Stimulated activated CD8-positive, alpha-beta memory T cell treated with anti-CD3 and anti-CD28 coated beads, Interleukin-12 subunit alpha, Interleukin-12 subunit beta, amount 100 ng/mL, for 24 hours (primary cell): ENCODE results near the gene DOK6.
"Not testable (repeated sequence)": the region's sequence is repeated elsewhere in the genome, so short reads cannot be mapped to it uniquely, and the experiment has no call there.

Experiments used
- DNase-seq: peaks from one replicate; pipeline ENCODE4 v3.0.0-alpha.2; 2020; ENCODE audit errors: extremely low read depth

DOK6 gene

DNA sequence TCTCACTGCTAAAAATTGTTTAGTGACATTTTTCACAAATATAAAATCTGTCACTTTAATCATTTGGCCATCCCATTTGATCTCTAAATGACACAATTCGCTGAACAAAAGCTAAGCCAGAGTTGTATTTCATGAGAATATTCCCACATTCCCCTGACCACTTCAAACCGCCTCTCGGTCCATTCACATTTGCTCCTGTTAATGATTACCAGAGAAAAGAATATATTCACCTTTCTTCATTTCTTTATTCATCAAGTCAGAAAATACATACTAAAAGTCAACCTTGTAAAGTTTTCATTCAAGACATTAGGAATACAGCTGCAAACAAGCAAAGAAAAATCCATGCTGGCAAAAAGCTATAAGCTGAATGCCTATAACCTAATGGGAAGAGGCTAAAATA is 225.5 kb downstream of the DOK6 start:
- no peak for DNase-seq

DNA sequence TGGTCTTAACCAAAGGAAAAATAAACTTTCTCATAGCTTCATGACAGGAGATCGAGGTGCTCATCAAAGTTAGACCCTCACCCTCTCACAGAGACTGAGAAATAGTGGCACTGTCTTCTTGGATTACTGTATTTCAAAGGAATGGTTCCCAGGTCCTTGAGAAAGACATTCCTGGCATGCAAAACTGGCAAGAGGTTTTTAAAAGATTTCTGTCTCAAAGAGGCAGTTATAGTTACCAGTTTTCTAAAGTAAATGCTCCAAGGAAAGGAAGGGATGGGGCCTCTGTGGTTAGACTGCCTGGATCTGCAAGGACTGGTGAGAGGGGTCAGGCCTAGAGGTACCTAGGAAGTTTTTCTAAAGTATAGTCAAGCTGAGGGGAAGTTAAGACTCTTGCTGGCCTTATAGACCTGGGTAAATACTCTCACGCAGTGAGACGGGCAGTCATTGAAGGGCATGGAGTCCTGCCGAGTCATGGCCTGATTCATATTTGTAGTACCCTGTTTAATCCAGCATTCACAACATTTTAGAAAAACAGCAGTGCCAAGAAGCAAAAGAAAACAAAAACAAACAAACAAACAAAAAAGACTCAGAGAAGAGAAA is 226.1 kb downstream of the DOK6 start:
- DNase-seq: no peak

DNA sequence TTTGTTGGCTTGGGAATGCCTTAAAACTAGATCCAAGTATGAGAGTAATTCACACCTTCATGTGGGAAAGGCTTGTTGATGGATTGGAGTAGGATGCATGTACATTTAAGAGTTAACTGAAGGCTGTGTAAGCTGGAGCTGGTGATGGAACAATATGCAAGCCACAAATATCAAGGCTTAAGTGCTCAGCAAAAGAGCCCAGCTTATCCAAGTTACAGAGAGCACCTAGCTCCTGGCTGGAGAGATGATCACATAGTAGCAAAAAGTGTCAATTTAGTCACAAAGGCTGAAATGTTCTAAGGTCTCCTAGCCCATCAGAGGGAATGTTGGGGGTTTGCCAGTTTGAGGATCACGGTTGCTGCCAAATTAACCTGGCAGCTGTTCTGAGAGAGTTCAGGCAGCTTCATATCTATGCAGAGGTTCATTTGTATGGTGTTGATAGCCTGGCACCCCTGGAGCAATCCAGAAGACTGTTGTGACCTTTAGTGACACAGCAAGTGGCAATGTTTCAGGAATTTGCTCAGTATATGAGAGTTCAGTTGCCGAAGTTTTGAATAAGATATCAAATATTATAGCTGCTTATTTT is 228.2 kb downstream of the DOK6 start:
- no peak for DNase-seq

DNA sequence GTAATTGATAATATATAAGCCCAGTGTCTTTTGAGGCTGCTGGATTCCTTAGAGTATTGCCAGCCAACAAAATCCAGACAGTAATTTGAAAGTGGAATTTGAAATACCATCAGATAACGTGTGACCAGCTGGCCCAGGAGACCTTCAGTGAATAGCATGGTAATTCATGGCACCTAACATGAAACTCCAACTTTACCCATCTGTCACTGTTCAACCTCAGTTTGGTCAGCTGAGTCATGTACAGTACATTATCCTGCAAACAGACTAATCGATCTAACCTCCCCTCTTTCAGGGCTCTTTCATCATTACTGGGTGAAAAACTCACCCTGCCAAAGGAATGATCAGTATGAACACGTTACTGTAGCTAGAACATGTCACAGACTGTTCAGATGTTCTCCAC is 230.6 kb downstream of the DOK6 start:
- DNase-seq: no peak

DNA sequence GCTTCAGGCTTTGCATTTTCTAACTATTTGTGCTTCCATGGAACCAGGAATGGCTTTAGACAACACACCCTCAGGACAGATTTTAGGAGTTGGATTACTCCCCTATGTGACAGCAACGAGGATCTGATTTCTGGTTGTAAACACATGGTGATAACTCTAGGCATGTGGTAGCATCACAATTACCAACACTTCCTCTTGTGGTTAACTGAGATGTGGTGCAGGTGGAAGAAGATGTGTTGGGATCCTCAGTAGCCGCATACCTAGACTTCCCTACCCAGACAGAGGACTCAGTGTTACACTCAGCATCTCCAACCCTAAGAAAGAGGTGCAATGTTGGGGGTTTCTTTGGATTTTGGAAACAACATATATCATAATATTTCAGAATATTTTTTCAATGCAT is 234.8 kb downstream of the DOK6 start:
- no peak for DNase-seq

DNA sequence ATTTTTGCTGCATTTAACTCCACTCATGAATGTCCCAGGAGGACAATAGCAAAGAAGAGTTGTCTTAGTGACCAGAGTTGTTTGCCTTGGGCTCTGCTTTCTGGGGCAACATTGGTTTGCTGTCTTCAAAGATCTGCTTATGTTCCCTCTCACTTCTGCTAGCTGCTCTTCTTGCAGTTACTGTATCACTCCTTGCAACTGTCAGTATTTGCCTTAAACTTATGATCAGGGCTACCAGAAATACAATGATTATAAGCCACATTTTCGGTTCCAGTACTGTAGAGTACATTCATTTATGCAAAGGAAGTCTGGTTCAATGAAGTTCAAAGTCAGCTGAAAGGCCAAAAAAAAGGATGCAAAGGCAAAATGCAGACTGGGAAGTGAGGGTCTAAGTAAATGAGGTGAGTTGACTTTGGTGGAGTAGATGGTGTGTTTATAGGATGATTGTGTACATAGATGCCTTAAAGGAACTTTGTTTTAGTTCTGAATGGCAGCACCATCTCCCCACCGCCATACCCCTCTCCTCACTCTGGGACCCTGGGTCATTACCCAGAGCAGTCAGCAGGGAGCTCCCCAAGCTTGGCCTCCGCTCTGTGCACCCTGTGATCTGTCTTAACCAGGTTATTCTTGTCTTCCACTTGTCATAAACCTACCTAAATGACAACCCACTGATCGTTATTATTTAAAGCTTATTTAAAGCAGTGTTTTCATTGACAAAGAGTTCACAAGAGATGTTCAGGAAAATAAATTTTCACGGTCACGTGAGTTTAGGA is 236.0 kb downstream of the DOK6 start:
- no peak for DNase-seq

DNA sequence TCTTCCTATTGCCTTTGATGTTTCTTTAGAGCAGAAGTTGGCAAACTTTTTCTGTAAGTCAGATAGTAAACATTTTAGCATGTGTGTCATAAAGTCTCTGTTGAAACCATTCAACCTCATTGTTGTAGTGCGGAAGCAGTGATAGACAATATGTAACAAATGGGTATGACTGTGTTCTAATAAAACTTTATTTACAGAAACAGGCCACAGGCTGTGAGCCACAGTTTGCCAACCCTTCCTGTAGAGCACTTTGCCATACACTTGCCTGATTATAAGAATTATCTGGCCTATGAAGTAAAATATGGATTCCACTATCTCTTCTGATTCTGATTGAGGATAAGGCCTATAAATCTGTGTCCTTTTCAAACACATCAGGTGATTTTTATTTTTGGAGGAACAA is 237.4 kb downstream of the DOK6 start:
- no peak for DNase-seq

DNA sequence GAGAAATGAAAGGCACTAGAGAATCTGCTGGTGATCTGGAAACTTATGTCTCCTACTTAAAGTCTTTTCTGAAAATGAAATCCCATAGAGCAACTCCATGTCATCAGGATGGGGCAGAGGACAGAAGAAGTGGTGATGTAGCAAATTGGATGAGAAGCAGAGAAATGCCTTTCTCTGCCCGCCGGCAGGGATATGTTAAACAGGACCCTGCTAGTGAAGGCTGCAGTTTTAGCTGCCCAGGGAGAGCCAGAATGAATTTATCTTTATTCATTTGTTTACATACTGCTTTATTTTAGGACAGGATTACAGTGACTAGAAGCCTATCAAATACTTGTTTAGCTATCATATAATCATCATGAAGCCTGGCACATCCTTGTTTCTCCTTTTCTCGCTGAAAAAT is 247.0 kb downstream of the DOK6 start:
- DNase-seq: no peak

DNA sequence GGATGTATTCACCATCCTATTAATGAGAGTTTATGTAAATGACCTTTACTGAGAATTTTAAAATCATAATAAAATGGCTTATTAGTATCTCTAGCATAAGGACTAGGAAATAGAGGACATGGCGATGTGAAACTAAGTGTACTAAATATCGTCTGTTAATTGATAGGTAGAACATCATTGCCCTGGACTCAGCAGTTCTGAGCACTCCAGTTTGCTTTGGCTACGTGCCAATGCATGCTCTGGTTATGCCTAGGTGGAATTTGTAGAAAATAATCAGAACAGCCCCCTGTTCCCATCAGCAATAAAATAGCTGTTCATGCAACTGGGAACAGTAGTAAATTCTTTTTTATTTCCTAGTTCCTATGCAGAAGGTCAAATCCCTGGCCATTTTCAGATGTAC is 247.8 kb downstream of the DOK6 start:
- no peak for DNase-seq

DNA sequence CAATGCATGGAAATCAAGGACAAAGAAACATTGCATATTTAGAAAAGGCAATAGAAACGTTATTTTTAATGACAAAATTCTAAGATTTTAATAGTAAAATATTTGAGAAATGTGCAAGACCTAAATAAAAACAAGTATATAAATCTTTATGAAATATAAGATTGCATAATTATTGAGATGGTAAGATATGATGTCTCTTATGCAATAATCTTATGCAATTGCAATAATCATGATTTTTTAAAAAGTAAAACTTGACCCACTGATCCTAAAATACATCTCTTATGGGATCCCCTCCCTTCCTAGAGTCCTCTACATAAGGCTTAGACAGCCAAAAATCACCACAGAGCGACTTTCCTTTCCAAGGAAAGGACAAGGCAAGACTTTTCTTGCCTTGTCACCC is 249.0 kb downstream of the DOK6 start:
- DNase-seq: no peak

DNA sequence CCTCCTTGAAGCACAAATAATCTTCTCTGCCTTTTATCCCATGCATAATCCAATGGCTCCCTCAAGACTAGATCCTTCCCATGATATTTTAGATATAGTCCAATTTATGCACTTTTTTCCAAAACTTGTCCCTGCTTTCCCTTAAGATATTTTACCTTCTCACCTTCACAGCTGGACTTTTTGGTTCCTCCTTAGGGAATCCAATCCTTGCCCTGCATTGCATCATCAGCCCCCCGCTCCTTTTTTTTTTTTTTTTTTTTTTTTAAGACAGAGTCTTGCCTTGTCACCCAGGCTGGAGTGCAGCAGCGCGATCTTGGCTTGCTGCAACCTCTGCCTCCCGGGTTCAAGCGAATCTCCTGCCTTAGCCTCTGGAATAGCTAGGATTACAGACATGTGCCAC is 250.6 kb downstream of the DOK6 start:
- DNase-seq: no peak

DNA sequence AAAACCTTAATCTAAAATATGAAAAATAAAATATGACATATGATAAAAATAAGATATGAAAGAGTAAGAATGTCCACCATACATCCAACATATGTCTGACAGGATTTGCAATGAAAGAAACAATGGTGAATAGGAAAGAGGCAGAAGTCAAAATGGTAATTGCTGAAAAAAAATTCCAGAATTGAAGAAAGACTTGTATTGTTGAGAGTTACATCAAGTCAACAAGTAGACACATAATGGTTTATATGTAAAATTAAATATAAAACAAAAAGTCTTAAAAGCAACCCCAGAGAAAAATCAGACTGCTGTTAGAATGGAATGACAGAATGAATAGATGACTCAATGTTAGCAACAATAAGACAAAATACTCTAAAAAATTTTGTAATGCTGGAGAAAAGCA is 255.1 kb downstream of the DOK6 start:
- no peak for DNase-seq

DNA sequence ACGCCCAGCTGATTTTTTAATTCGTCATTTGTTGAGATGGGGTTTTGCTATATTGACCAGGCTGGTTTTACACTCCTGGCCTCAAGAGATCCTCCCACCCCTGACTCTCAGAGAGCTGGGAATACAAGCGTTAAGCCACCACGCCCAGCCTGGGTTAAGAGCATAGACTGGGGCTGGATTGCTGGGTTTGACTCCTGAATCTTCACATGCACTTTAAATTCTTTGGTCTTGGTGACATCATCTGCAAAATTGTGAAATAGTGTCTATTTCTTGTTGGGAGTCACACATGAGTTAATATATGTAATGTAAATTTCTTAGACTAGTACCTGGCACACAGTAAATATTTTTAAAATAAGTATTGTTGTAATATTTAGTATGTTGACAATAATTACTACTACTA is 257.4 kb downstream of the DOK6 start:
- no peak for DNase-seq

DNA sequence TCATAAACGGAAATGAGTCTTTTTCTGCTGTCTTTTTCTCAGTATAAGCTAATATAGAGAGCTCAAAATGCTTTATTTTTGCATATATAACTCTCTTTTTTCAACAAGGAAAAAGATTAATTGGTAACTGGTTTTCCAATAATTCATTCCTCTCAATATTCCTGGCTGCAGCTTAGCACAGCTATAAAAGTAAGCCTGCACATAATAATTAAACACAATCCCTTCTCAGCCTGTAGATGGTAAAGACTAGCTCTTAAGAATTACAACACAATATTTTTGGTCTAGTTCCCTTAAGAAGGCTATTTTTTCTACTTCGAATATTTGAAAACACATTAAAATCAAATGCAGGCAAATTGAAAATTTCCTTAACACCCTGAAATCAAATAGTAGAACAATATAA is 258.0 kb downstream of the DOK6 start:
- DNase-seq: no peak

DNA sequence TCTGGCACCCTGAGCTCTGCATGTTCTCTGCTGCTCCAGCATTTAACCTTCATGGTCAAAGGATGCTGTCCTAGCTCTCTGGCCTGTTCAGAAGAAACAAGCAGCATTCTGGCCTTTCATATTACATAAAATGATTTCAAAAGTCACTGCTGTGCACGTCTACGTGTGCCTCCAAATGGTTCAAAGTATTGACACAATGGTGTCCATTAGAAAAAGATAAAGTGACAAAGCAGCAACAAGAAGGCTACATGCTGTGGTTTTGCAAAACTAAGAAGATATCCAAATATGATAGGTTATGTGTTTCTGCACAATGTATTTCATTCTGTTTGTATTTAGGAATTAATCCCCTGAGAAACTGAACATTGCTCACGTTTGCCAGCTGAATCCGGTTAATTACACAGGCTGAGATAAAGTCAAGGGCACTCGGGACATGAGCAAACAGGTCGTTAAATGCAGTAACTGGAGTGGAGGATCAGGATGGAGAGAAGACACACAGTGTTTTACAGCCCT is 258.5 kb downstream of the DOK6 start:
- DNase-seq: no peak

DNA sequence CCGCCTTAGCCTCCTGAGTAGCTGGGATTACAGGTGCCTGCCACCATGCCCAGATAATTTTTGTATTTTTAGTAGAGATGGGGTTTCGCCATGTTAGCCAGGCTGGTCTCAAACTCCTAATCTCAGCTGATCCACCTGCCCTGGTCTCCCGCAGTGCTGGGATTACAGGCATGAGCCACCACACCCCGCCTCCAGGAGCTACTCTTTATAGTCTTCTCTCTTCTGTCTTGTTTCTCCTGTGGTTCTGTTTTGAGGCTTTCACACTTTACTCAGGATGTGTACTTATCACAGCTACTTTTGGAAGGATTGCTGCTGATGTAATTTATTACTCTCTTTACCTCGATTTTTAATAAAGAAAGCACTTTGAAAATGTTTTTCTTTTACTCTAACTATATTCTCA is 261.4 kb downstream of the DOK6 start:
- not testable (repeated sequence) for DNase-seq

DNA sequence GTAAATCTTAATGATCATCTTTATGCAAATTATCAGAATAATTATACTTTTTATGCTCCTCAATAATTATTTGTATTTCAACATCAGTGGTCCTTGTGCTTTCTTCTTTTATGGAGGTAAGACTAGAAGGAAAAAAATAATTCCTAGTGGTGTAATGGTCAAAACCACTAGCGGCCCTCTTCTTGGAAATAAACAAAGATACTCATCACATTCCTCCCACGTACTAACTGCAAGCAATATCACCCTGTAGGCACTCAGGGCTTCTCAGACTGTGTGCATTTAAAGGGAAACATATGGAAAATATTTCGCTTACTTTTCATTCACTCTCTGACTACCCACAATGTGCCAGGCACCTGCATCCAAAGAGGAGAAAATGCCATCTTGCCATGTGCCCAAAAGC is 263.7 kb downstream of the DOK6 start:
- no peak for DNase-seq

DNA sequence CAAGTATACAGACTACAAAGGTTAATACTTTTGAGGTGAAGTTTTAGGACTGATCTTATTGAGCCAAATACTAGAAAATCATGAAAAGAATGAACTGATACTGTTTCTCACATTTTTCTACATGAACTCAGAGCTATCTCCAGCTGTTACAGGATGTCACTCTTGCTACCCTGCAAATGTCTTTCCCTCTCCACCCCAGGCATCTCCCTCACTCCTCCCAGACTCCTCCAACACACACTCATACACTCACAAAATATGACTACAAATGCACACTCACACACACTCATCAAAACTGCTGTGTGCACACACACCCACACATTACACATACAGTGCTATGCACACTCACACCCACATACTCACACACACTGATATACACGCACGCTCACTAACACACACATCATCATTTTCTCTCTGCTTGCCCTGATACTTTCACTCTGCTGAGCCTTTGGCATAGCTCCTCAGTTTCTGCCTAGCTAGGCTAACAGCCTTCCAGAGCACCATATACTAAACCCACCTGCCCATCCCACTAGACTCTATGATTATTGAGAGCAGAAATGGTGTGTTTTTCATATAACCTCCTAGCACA is 273.7 kb downstream of the DOK6 start:
- no peak for DNase-seq

DNA sequence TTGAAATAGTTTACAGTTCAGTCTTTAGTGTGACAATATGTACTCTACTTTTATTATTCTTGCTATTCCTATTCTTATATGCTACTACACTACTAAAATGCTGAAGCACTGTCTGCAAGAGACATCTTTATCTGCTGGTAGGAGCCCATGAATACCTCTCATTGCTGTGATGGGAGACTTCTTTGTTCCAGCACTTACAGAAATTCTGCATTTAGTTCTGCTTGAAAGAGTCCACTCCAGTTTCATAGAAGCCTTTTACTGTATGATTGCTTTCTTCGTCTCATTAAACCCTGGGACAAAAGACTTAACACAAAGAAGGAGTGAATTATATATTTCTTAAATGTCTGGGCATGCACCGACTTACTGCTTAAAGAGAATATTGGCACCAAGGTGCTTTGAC is 274.3 kb downstream of the DOK6 start:
- no peak for DNase-seq

DNA sequence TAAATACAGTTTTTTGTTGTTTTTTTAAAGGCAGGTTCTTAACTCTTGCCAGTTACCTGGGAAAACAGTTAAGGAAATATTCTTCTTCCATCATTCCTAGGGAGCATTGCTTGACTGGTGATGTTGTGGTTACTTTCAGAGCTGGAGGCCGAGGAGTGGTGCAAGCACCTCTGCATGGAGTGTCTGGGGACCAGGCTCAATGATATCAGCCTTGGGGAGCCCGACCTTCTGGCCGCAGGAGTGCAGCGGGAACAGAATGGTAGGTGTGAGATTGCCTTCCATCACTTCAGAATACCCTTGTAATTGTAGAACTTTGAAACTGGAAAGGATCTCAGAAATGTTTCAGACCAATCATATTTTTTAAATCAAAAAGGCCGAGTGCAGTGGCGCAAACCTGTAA is 276.9 kb downstream of the DOK6 start:
- DNase-seq: no peak

DNA sequence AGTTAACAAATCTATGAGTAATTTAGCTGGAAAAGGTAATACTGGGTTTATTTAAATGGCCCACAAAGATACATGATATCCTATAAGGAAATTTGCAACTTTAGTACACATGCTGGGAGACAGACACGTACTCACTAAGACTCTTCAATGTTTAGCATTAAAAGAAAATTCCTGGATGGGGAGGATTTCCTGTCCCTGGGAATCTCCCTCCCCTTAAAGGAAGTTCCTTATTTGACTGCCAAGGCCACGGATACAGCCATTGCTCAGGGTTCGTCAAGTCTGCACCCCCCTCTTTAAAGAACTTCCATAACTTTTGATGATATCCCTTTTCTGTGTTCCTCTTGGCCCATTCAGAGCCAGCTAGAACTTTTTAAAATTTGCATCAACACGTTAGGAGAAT is 279.4 kb downstream of the DOK6 start:
- DNase-seq: no peak

DNA sequence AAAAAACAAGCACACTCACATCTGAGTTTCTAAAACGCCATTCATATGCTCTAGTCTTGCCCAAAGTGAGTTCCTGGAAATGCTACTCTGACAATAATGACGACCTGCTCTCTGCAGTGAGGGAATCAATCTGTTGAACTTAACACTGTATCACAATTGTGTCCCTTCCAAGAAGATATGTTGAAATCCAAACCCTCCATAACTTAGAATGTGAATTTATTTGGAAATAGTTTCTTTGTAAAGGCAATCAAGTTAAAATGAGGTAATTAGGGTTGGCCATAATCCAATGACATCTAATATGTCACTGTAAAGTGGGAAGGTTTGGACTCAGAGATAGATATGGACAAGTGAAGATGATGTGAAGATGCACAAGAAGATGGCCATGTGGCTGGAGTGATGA is 282.5 kb downstream of the DOK6 start:
- DNase-seq: no peak

DNA sequence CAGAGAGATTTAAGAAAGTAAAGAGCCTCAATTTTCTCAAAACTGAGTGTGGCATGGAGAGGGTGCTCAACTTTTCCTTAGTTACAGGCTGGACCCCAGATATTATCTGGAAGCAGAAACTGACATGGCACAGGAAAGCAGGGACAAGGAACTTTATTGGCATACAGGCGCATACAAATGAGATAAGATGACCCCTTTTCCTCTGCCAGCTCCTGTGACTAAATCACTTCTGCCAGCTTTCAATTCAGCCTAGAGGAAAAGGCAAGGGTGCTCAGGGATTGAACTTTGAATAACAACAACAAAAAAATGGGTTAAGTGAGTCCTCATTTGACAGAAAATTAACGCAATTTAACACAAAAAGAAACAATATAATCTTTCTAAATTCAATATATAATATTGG is 284.1 kb downstream of the DOK6 start:
- DNase-seq: no peak
